Lower leg skin (tissue), 3 donors: Measurements from ENCODE around the gene PRKCE.

Source experiments
- CTCF ChIP-seq, 3 donors: fragments of 450-650 bp; IDR thresholded peaks; one replicate each; pipeline ENCODE4 v1.5.1; 2016; ENCODE audit warnings: antibody characterized with exemption in 3 of 3, mild to moderate bottlenecking in 3 of 3, moderate library complexity in 2 of 3
- POLR2A ChIP-seq, 2 donors: fragments of 450-650 bp; IDR thresholded peaks; one replicate each; pipeline ENCODE4 v1.6.1; 2016 to 2017; ENCODE audit warnings: antibody characterized with exemption in 2 of 2, mild to moderate bottlenecking in 1 of 2, moderate library complexity in 1 of 2

GRCh38 chr2:46134531-46135227 is 483.2 kb downstream of the PRKCE start:
- TF ChIP-seq CTCF (IDR thresholded peaks at IDR 0.05), result no peak
- TF ChIP-seq POLR2A (IDR thresholded peaks at IDR 0.05), result no peak
